A673 (cell line): Measurements from ENCODE around the gene AGAP1. TPM values are rescaled to one million over a fixed set of nuclear protein-coding genes. Genes with fewer than 3 reads are reported as not detected.

Experiments
- BruUV-seq: library from RNA; stranded (reverse); fragments of 400-500 nt; replicated peaks from 2 replicates; lab custom pipeline; 2021; lab: Mats Ljungman, UMichigan
- CTCF ChIA-PET: fragments of 300-600 bp; sonication (Branson Sonifier 250); formaldehyde crosslinking; loops from one replicate; lab custom pipeline; 2022; ENCODE audit warnings: antibody characterized with exemption; lab: Charles Lee
- POLR2A ChIA-PET: fragments of 300-600 bp; sonication (Branson Sonifier 250); formaldehyde crosslinking; loops from one replicate; lab custom pipeline; 2022; ENCODE audit warnings: antibody characterized with exemption; ENCODE audit not compliant: low non-redundant PET; lab: Charles Lee
- DNase-seq: peaks from one replicate; pipeline ENCODE4 v3.0.0-alpha.2; 2015; ENCODE audit warnings: low spot score
- H3K27ac ChIP-seq: fragments of 200-600 bp; sonication (generic); 2 replicates; pipeline ENCODE4 v1.5.1; 2016; ENCODE audit warnings: mixed run types, low read depth, mild to moderate bottlenecking, mixed read lengths, antibody characterized with exemption, low read length; ENCODE audit not compliant: poor library complexity, severe bottlenecking
- H3K27me3 ChIP-seq: fragments of 200-600 bp; sonication (generic); replicated peaks from 2 replicates; pipeline ENCODE4 v1.6.1; 2017; ENCODE audit warnings: mixed run types, low read depth, mild to moderate bottlenecking, mixed read lengths, antibody characterized with exemption, low read length; ENCODE audit not compliant: insufficient read depth, poor library complexity
- H3K36me3 ChIP-seq: fragments of 200-600 bp; sonication (generic); 2 replicates; pipeline ENCODE4 v1.6.1; 2016; ENCODE audit warnings: mixed run types, mild to moderate bottlenecking, mixed read lengths, antibody characterized with exemption, low read length; ENCODE audit not compliant: insufficient read depth, poor library complexity, severe bottlenecking
- H3K4me1 ChIP-seq: fragments of 200-600 bp; sonication (generic); 2 replicates; pipeline ENCODE4 v1.6.1; 2017; ENCODE audit warnings: mixed run types, mild to moderate bottlenecking, mixed read lengths, antibody characterized with exemption, low read length; ENCODE audit not compliant: insufficient read depth, poor library complexity, severe bottlenecking
- H3K4me3 ChIP-seq: fragments of 200-600 bp; sonication (generic); 2 replicates; pipeline ENCODE4 v1.5.1; 2016; ENCODE audit warnings: low read depth, mixed run types, mild to moderate bottlenecking, mixed read lengths, low read length; ENCODE audit not compliant: poor library complexity, severe bottlenecking
- H3K9me3 ChIP-seq: fragments of 200-600 bp; sonication (generic); 2 replicates; pipeline ENCODE4 v1.6.1; 2016; ENCODE audit warnings: mixed run types, low read depth, mild to moderate bottlenecking, mixed read lengths, antibody characterized with exemption, low read length; ENCODE audit not compliant: poor library complexity, severe bottlenecking
- EZH2 ChIP-seq: fragments of 200-600 bp; sonication (generic); IDR thresholded peaks from 2 replicates; pipeline ENCODE4 v1.6.1; 2017; ENCODE audit warnings: borderline replicate concordance, low read depth, mild to moderate bottlenecking, mixed read lengths, antibody characterized with exemption, low read length; ENCODE audit not compliant: poor library complexity, severe bottlenecking
- intact Hi-C: fragments of 100-400 bp; cut with micrococcal nuclease; formaldehyde crosslinking; loops from one replicate; pipeline ENCODE4 v1.10.0; 2022; ENCODE audit not compliant: unreplicated experiment
- total RNA-seq: library from RNA; stranded (reverse); gene quantifications from 2 replicates; pipeline ENCODE4 v1.2.3, GENCODE V29; 2021
- TF ChIP-seq, protein P1 (sequence below): fragments of 300-800, 200-600 bp; sonication (generic); conservative IDR thresholded peaks from 2 replicates; pipeline ENCODE4 v1.5.1; 2017; ENCODE audit warnings: low read depth, mild to moderate bottlenecking, antibody characterized with exemption, low read length, moderate library complexity, mixed read lengths

Gene AGAP1
- total RNA-seq, 1 experiment from 2014 or later, result 25.3 TPM

- no peak overlapping the region for H3K4me3 ChIP-seq
- no peak overlapping the region for H3K27ac ChIP-seq
- BruUV-seq, result no TSS peak
- intact Hi-C loops, result no loop called here
- H3K4me1 ChIP-seq, result no peaks in the 10 kb centered on the region
- ChIA-PET POLR2A (no interaction called here), CTCF (no interaction called here)
- DNase-seq, result no peak
- no peaks in the 10 kb centered on the region for H3K27me3 ChIP-seq
- no peaks in the 10 kb centered on the region for H3K9me3 ChIP-seq
- TF ChIP-seq, protein P1, sequence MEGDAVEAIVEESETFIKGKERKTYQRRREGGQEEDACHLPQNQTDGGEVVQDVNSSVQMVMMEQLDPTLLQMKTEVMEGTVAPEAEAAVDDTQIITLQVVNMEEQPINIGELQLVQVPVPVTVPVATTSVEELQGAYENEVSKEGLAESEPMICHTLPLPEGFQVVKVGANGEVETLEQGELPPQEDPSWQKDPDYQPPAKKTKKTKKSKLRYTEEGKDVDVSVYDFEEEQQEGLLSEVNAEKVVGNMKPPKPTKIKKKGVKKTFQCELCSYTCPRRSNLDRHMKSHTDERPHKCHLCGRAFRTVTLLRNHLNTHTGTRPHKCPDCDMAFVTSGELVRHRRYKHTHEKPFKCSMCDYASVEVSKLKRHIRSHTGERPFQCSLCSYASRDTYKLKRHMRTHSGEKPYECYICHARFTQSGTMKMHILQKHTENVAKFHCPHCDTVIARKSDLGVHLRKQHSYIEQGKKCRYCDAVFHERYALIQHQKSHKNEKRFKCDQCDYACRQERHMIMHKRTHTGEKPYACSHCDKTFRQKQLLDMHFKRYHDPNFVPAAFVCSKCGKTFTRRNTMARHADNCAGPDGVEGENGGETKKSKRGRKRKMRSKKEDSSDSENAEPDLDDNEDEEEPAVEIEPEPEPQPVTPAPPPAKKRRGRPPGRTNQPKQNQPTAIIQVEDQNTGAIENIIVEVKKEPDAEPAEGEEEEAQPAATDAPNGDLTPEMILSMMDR, result no peak
- TF ChIP-seq EZH2, result no peak
- no peaks in the 10 kb centered on the region for H3K36me3 ChIP-seq
Measured at GRCh38 chr2:235713189-235713588, 219.3 kb downstream of the AGAP1 start.

- DNase-seq, result no peak
- POLR2A ChIA-PET, result no interaction called here
Measured at GRCh38 chr2:235715601-235716000, 221.8 kb downstream of the AGAP1 start.

DNA sequence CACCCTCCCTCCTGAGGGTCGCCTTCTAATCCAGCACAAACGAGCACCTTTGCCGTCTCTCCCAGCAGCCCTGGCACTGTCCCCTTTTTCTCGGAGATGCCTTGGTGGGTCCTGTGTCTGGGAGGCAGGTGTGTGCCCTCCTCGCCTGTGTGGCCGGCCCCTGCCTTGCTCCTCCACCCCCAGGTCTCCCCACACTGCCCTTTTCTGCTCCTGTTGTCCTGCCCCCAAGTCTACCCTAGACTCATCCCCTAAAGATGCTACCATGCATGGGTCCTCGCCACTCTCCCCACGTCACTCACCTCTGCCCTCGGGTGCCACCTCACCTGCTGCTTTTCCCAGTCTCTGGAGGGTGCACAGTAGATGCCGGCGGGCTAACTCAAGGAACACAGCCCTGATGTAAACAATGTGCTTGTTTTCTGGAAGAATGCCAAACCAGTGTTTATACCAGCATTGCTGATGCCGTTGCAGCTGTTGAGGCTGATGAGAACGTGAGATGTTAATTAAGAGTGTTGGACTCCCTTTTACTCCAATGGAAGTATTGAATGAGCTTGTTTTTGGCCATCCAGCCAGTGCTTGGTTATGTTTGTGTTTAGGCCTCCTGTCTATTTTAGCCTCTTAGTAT is 223.1 kb downstream of the AGAP1 start:
- DNase-seq, result no peak
- no TSS peak for BruUV-seq
- Histone ChIP-seq H3K27me3 (no peaks in the 10 kb centered on the region), H3K36me3 (no peaks in the 10 kb centered on the region), H3K4me1 (no peaks in the 10 kb centered on the region), H3K9me3 (no peaks in the 10 kb centered on the region), H3K4me3 (no peak overlapping the region), H3K27ac (no peak overlapping the region)
- ChIA-PET POLR2A (no interaction called here), CTCF (no interaction called here)
- TF ChIP-seq, protein P1, result no peak
- TF ChIP-seq EZH2, result no peak
- intact Hi-C loops, result no loop called here

More at GRCh38 chr2:235715601-235716000, 221.8 kb downstream of the AGAP1 start:
- Histone ChIP-seq H3K4me3 (no peak overlapping the region), H3K9me3 (no peaks in the 10 kb centered on the region), H3K36me3 (no peaks in the 10 kb centered on the region), H3K27ac (no peak overlapping the region), H3K27me3 (no peaks in the 10 kb centered on the region), H3K4me1 (no peaks in the 10 kb centered on the region)
- CTCF ChIA-PET, result no interaction called here
- intact Hi-C loops, result no loop called here
- no TSS peak for BruUV-seq
- TF ChIP-seq, protein P1, result no peak
- TF ChIP-seq EZH2, result no peak
